ENCODE results near the gene SHH.

SHH gene

DNA sequence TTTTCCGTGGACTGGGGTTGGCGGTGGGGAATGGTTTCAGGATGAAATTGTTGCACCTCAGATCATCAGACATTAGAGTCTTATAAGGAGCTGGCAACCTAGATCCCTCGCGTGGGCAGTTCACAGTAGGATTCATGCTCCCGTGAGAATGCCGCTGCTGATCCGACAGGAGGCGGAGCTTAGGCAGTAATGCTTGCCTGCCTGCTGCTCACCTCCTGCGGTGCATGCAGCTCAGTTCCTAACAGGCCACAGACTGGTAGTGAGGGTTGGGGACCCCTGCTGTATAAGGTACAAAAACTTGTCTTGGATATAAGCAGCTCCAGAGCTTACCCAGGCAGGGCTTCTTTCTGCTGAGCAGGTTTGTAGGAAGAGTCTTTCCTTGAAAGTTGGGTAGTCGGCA lies 53.9 kb downstream of the SHH start:
- Histone ChIP-seq H3K79me2 (ENCODE audit: insufficient read depth, low read length) (peaks cover 96% of the 10 kb centered on the region), H3F3A (ENCODE audit: insufficient read depth) (no peaks in the 10 kb centered on the region), H3K9me3 (ENCODE audit: insufficient read depth, low read length) (no peaks in the 10 kb centered on the region), H3K36me3 (ENCODE audit: low read length) (peaks cover 4% of the 10 kb centered on the region; the same call in 1 of the 2 replicates), H4K20me1 (ENCODE audit: low read depth, low read length) (peaks cover 13% of the 10 kb centered on the region), H3K27me3 (ENCODE audit: low read length) (no peaks in the 10 kb centered on the region), H3K4me2 (ENCODE audit: low read depth, low read length, poor library complexity, severe bottlenecking) (no peak overlapping the region), H3K9me2 (replicated peaks; ENCODE audit: insufficient read depth, low read length) (no peaks in the 10 kb centered on the region), H3K9ac (ENCODE audit: low read length) (no peak overlapping the region), H2AFZ (ENCODE audit: low read depth, low read length, severe bottlenecking) (no peak overlapping the region), H3K4me3 (ENCODE audit: insufficient read depth, low read length, poor library complexity, severe bottlenecking) (no peak overlapping the region), H3K27ac (ENCODE audit: low read depth, low read length) (no peak overlapping the region)
- TF ChIP-seq, protein P1, sequence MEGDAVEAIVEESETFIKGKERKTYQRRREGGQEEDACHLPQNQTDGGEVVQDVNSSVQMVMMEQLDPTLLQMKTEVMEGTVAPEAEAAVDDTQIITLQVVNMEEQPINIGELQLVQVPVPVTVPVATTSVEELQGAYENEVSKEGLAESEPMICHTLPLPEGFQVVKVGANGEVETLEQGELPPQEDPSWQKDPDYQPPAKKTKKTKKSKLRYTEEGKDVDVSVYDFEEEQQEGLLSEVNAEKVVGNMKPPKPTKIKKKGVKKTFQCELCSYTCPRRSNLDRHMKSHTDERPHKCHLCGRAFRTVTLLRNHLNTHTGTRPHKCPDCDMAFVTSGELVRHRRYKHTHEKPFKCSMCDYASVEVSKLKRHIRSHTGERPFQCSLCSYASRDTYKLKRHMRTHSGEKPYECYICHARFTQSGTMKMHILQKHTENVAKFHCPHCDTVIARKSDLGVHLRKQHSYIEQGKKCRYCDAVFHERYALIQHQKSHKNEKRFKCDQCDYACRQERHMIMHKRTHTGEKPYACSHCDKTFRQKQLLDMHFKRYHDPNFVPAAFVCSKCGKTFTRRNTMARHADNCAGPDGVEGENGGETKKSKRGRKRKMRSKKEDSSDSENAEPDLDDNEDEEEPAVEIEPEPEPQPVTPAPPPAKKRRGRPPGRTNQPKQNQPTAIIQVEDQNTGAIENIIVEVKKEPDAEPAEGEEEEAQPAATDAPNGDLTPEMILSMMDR (IDR thresholded peaks at IDR 0.05; ENCODE audit: insufficient read depth, low read length, poor library complexity, severe bottlenecking): no peak
- TF ChIP-seq EZH2phosphoT487 (conservative IDR thresholded peaks at IDR 0.05; ENCODE audit: low read length): no peak

DNA sequence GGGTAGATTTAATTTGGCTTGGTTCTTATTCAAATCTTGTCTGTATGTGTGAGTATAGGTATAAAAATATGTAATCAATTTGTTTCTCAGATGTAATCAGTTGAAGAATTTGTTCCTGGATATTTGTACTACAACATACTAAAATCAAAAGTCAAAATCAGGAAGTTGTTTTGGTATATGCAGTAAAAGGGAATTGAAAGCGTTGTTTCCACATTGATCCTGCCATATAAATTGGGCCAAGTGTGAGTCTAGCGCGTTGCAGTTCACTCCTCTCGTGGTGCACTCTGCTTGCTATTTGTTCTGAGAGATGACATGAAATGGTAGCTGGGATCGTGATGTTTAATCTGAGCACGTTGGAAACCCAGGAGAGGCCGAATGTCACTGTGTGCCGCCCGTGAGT lies 55.9 kb downstream of the SHH start:
- Histone ChIP-seq H3K9ac (ENCODE audit: low read length) (no peak overlapping the region), H3K27ac (ENCODE audit: low read depth, low read length) (no peak overlapping the region), H3K9me3 (ENCODE audit: insufficient read depth, low read length) (no peaks in the 10 kb centered on the region), H3K4me2 (ENCODE audit: low read depth, low read length, poor library complexity, severe bottlenecking) (no peak overlapping the region), H3K36me3 (ENCODE audit: low read length) (peaks cover 4% of the 10 kb centered on the region; the same call in 1 of the 2 replicates), H3K9me2 (replicated peaks; ENCODE audit: insufficient read depth, low read length) (no peaks in the 10 kb centered on the region), H3F3A (ENCODE audit: insufficient read depth) (no peaks in the 10 kb centered on the region), H4K20me1 (ENCODE audit: low read depth, low read length) (peaks cover 9% of the 10 kb centered on the region), H2AFZ (ENCODE audit: low read depth, low read length, severe bottlenecking) (no peak overlapping the region), H3K79me2 (ENCODE audit: insufficient read depth, low read length) (peaks cover 97% of the 10 kb centered on the region), H3K4me3 (ENCODE audit: insufficient read depth, low read length, poor library complexity, severe bottlenecking) (no peak overlapping the region), H3K27me3 (ENCODE audit: low read length) (no peaks in the 10 kb centered on the region)
- TF ChIP-seq EZH2phosphoT487 (conservative IDR thresholded peaks at IDR 0.05; ENCODE audit: low read length): no peak
- TF ChIP-seq, protein P1 (IDR thresholded peaks at IDR 0.05; ENCODE audit: insufficient read depth, low read length, poor library complexity, severe bottlenecking): no peak

DNA sequence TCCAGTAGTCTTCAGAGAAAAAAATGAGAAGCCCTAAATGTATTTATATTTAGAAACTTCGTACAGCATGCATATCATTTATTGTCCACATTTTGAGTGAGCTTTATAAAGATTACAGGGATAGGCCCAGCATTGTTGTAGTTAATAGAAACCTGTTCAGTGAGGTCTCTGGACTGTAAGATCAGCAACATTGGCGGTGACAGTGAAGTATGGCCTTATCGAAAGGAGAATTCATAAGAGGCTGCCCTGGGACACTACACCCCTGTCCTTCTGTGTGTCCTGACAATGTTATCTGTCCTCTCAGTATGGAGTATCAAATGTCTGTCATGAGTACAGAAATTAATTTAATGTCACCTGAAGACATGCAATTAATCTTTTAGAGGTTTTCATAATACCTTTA lies 57.2 kb downstream of the SHH start:
- H3K4me3 ChIP-seq (ENCODE audit: insufficient read depth, low read length, poor library complexity, severe bottlenecking): no peak overlapping the region

More for the DNA sequence above, 57.2 kb downstream of the SHH start:
- H3F3A ChIP-seq (ENCODE audit: insufficient read depth): no peaks in the 10 kb centered on the region
- H3K79me2 ChIP-seq (ENCODE audit: insufficient read depth, low read length): peaks cover 97% of the 10 kb centered on the region
- H3K9ac ChIP-seq (ENCODE audit: low read length): no peak overlapping the region
- peaks cover 4% of the 10 kb centered on the region; the same call in 1 of the 2 replicates for H3K36me3 ChIP-seq (ENCODE audit: low read length)
- peaks cover 4% of the 10 kb centered on the region; the same call in 1 of the 2 replicates for H4K20me1 ChIP-seq (ENCODE audit: low read depth, low read length)
- H2AFZ ChIP-seq (ENCODE audit: low read depth, low read length, severe bottlenecking): no peak overlapping the region
- no peak for TF ChIP-seq EZH2phosphoT487 (conservative IDR thresholded peaks at IDR 0.05; ENCODE audit: low read length)
- TF ChIP-seq, protein P1 (IDR thresholded peaks at IDR 0.05; ENCODE audit: insufficient read depth, low read length, poor library complexity, severe bottlenecking): no peak
- no peaks in the 10 kb centered on the region for H3K9me2 ChIP-seq (replicated peaks; ENCODE audit: insufficient read depth, low read length)
- no peaks in the 10 kb centered on the region for H3K27me3 ChIP-seq (ENCODE audit: low read length)
- H3K27ac ChIP-seq (ENCODE audit: low read depth, low read length): peak overlapping the region; percentile 62; the same call in 1 of the 2 replicates
- H3K4me2 ChIP-seq (ENCODE audit: low read depth, low read length, poor library complexity, severe bottlenecking): no peak overlapping the region
- H3K9me3 ChIP-seq (ENCODE audit: insufficient read depth, low read length): no peaks in the 10 kb centered on the region
